GM18868 (cell line): Measurements from ENCODE around the gene PSME4.

ENCODE experiments used
- ATAC-seq: cut with Tn5 transposase; IDR thresholded peaks from one replicate; pipeline ENCODE4 v1.9.1; 2021; ENCODE audit warnings: mild to moderate bottlenecking, moderate library complexity; ENCODE audit not compliant: unreplicated experiment

PSME4 gene

DNA sequence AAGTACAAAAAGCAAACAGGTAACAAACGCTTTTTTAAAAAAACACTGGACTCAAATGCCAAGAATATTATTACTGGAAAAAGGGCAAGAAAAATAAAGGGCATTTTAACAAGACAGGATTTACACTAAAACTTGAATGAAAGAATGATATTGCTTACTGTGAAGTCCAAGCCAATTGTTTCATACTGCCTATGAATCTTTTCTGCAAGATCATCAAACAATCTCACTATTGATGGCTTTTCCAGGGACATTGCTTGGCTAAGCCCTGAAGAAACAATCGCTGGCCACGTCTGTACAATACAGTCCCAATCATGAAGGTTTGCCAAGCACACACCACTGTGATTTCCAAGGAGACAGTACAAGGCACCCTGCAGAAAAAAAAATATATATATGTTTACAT, 69.6 kb downstream of the PSME4 start:
- ATAC-seq: no peak

DNA sequence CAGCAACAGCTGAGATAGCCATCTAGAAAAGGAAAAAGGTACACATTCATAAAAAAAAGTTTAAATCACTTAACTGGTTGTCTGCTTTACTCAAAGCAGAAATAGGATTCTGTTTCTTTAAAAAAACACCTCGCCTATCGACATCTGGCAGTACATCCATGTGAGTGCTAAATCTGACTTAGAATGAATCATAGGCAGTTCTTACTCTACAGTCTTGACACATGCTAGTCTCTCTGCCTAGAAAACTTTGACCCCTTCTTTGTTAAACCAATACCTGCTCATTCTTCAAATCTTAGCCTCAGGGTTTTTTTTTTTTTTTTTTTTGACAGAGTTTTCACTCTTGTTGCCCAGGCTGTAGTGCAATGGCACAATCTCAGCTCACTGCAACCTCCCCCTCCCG, 73.9 kb downstream of the PSME4 start:
- ATAC-seq: no peak

DNA sequence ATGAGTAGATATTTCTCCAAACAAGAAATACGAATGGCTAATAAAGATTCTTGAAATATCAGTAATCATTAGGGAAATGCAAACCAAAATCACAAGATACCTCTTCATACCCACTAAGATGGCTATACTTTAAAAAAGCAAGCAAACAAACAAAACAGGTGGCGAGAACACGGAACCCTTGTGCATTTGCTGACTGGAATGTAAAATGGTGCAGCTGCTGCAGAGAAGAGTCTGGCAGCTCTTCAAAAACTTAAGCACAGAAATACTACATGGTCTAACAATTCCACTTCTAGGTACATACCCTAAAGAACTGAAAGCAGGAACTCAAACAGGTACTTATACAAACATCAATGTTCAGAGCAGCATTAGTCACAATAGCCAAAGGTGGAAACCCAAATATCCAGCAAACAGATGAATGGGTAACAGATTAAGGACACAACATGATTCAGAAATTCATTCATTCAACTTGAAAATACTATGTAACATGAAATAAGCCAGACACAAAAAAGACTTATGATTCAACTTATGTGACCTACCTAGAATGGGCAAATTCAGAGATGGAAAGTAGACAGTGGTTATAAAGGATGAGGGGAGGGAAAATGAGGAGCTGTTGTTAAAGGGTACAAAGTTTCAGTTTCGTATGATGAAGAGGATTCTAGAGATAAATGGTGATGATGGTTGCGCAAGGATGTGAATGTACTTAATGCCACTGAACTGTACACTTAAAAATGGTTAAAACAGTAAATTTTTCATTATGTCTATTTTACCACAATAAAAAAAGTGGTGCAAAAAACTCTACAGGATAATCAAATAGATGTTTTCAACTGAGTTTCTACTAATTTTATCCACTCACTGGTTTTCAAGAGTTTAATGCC, 84.2 kb downstream of the PSME4 start:
- ATAC-seq: peak; percentile 89

DNA sequence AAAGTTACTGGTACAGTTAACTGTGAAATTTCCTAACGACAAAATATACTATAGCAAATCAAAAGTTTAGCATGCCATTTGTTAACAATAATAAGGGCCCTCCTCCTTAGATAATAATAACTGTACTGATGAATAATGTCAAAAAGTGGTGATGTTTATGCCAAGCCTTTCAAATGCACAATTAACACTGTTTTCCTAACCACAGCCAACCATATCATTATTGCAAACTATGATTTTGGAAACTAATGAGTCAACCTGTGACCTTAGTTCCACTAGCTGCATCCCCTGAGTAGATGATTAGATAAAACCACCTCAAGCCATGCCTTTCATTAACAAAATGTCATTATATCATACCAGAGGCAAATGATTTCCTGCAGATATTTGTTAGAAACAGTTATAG, 85.9 kb downstream of the PSME4 start:
- no peak for ATAC-seq

DNA sequence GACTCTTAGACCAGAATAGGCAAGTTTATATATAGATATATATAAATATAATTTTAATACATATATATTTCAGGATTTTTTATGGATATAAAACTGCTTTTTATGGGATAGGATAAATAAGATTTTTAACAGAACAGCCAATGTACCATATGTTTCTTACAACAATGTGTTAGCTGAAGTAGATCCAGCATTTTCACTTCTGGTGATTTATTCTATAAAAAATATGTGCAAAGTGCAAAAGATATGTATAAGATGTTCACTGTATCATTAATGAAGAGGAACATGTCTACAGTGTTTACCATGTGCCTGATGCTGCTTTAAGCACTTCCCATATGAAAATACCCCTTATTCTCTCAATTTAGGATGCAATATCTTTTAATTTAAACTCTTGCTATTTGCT, 88.8 kb downstream of the PSME4 start:
- ATAC-seq: no peak

DNA sequence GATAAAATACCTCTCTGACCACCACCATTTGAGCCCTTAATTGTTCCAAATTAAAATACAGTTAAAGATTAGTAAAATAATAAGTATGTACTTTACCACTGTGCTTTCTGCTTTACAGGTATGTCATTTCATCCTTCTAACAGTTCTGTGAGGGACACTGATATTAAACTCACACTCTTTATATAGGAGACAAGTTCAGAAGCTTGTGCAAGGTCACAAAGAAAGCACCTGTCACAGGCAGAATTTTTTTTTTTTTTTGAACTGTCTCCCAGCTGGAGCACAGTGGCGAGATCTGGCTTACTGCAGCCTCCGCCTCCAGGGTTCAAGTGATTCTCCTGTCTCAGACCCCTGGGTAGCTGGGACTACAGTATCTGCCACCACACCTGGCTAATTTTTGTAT, 89.4 kb downstream of the PSME4 start:
- no peak for ATAC-seq

DNA sequence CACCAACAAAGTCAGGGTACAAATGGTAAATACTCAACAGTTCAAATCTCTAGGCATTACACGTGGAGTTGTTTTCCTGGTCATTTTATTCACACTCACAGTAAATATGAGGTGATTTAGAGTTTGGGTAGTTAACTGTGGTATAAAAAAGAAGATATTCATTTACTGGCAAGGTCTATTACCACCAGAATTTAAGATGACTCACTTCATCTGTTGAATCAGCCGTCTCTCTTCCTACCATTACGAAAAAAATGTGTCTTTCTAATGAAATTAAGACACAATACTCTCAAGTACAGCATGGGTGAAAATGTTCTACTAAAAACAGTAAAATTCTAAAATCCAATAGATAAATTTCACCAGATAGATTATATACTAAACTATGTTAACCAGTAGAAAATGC, 90.0 kb downstream of the PSME4 start:
- no peak for ATAC-seq

DNA sequence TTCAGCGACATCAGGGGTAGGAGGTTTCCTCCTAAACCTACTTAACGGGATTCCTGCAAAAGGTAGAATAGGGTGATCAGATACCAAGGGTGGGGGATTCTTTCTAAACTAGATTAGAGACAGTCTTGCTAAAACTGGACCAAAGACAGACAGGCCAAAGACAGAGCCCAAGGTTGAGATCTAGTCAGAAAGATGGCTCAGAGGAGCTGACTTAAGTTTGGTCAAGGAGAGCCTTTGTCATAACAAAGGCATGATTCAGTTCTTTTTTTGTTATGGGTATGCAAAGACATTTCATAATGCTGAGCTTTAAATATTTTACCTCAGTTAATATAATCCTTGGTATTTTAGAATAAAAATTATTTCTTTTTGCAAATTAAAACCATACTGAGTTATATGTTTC, 93.2 kb downstream of the PSME4 start:
- ATAC-seq: no peak

DNA sequence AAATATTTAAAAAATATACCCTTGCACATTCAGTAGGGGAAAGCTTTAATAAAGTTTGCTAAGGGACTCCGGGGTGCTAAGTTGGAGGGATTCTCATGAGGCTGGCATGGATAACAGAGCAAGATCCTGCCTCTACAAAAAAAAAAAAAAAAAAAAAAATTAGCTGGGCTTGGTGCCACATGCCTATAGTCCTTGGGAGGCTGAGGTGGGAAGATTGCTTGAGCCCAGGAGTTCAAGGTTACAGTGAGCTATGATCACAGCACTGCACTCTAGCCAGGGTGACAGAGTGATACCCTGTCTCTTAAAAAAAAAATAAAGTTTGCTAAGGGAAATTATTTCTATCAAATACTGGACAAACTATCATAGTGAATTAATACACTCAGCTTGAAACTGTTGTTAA, 93.7 kb downstream of the PSME4 start:
- no peak for ATAC-seq

DNA sequence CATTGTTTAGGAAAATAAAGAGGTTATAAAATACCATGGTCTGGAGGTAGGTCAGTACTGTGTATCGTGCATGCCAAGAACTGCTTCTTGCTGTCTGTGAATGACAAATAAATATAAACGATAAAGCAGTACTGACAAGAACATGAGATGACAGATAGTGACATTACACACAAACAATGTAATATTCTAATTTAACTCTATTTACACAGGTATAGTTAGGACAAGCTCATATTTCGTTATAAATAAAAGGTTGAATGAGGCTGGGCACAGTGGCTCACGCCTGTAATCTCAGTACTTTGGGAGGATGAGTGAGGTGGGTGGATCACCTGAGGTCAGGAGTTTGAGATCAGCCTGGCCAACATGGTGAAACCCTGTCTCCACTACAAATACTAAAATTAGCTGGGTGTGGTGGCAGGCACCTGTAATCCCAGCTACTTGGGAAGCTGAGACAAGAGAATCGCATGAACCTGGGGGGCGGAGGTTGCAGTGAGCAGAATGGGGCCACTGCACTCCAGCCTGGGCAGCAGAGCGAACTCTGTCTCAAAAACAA, 96.3 kb downstream of the PSME4 start:
- ATAC-seq: no peak

DNA sequence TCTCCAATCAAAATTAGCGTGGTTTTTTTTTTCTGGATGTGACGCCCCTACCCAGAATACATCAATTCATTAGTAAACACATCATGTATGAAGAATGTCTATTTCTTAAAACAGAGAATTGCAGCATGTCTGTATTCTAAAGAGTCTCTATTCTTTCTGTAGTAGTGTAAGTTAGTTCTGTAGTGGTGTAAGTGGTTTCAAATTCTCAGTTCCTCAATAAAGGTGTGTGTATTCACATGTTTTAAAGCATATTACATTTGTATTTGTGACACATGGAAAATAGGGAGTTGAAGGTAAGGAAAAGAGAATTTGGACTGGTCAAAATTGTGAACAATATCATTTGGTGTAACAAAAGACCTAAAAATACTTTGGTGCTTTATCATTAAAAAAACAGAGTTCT, 103.0 kb downstream of the PSME4 start:
- ATAC-seq: no peak

DNA sequence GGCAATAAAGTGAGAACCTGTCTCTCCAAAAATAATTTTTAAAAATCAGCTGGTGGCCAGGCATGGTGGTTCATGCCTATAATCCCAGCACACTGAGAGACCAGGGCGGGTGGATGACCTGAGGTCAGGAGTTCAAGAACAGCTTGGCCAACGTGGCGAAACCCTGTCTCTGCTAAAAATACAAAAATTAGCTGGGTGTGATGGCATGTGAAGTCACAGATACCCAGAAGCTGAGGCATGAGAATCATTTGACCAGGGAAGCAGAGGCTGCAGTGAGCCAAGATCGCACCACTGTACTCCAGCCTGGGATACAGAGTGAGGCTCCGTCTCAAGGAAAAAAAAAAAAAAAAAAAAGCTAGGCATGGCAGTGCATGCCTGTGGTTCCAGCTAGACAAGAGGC, 103.6 kb downstream of the PSME4 start:
- ATAC-seq: no peak

DNA sequence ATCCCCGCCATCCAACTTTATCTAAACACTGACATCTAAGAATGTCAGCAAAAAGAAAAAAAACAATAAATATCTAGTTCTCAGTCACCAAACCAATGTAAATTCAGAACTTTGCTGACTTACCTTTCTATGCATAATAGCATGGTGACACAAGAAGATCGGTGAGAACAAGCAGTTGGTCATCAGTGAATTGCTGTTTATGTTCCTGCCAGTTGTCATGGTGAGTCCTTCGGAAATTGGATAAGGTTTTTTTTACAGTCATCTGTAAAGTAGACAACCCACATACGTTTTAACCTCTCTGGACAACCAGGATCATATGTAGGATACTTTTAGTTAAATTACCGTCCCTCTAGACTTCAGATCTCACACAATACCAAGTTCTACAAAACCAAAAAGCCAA, 104.8 kb downstream of the PSME4 start:
- no peak for ATAC-seq

DNA sequence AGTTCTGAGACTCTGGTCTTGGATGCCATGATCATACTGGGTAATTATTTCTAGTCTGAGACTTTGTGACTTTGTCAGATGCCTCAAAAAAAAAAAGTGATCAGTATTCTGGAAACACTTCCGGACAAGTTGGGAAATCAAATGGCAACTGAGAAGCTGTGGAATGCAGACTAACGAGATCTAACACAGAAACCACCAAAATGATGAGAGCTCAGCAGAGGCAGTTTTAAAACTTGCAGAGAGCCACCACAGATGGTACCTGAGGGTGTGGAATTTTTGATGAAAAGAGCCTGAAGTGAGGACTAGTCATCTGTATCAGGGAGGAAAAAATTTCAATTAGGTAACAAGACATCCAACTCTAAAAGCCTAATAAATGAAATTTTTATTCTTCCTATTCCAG, 105.5 kb downstream of the PSME4 start:
- no peak for ATAC-seq

DNA sequence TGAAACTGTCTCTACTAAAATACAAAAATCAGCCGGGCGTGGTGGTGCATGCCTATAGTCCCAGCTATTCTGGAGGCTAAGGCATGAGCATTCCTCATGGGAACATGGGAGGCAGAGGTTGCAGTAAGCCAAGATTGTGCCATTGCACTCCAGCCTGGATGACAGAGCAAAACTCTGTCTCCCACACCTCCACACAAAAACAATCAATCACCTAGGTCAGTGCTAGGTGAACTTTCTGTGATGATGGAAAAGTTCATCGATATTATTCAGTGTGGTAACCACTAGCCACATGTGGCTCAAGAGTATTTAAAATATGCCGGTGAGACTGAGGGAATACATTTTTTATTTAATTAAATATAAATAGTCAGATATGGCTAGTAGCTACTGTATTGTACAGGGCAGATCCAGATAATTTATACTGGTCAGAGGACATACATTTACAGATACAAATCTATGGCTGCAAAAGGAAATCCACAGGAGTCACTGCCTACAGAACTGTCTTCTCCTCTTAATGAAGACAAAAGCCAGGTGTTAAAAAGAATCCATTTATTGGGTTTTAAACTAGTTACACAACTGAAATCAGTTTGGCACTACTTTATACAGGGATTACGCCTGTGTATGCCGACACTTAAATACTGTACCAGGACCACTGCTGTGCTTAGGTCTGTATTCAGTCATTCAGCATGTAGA, 107.1 kb downstream of the PSME4 start:
- ATAC-seq: no peak

DNA sequence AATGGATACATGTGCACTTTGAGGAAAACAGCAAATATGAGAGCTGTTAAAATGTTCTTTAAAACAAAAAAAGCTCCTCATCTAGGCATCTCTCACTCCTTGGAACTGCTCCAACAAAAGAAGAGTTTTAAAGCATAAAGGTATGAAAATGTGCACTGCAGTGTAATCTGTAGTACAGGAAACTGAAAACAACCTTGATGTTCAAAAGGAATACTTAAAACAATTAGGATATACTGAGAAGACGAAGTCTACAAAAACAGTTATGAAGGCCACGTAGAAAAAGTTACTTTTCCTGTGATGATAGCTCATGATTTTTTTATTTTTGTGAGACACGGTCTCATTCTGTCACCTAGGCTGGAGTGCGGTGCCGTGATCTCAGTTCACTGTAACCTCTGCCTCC, 109.0 kb downstream of the PSME4 start:
- no peak for ATAC-seq

DNA sequence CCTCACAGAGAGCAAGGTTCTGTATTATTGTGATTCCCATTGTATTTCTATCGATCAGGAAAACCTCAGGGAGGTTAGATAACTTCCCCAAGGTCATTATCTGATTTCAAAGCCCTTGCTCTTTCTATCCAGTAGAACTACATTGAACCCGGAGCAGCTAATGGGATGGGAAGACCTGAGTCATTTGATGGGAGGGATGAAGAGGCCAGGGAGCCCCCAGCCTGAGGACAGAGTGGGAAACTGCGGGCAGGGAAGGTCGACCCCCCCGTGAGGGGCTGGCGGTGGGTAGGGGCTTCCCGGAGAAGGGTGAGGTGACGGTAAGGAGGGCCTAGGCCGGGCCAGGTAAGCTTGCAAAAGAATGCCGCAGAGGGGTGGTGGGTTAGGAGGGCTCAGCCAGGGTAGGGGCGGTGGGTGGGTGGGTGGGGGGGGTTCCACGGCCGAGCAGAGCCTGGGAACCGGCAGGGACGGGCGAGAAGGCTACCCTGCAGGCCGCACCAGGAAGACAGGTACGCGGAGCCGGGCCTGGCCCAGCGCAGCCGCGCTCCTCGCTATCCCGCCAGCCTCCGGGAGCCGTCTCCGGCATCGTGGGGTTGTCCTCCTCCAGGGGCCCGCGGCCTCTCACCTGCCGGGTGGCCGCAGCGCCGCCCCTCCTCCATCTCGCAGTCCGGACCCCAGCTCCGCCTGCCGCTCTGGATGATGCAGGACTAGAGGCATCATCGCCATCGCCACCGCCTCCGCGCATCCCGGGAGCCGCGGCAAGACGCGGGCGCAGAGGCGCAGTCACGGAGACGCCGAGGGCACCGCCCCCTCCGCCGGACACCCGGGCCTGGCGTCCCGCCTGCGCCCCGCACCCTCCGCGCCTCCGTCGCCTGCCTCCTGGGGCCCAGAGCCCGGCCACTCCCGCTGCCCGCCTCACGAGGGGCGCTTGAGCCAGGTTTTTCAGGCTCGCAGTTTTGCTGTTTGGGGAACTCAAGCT, 111.3 kb downstream of the PSME4 start, which contains the start of gene GPR75:
Gene GPR75, minus strand, starts transcription at position 762 of the 976 bp plus-strand sequence. CDS start 5,211 bp downstream, outside the sequence.
- ATAC-seq: no peak

DNA sequence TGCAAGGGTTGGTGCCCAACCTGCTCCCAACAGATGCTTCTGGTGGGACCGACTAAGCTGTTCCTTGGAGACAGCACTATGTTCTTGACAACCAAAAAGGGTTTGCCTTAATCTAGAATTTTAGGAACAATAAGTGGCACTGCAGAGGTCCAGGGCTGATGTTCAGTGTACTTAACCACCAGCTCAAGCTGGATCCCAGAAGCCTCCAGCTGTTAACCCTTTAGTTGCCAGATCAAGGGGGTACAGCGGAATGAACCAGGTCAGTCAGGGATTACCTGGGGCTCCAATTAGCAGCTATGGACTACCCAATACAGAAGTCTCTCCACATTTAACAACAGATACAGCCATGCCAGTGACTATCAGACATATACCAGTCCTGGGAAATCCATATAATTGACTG, 114.5 kb downstream of the PSME4 start:
- no peak for ATAC-seq

DNA sequence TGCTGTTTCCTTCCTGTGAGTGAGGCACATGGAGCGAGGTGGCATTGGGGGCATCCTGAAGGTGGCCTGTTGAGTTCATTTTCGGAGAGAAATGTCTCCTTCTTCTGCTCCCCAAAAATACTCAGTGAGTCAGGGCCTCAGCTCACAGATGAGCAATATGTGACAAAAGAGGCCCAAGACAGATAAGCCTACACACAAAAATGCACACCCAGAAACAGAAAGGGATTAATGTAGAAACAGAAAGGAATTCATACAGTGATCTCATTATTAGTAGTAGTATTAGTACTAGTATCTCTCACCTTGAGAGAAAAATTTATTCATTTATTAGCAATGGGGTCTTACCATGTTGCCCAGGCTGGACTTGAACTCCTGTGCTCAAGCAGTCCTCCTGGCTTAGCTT, 116.1 kb downstream of the PSME4 start:
- no peak for ATAC-seq

DNA sequence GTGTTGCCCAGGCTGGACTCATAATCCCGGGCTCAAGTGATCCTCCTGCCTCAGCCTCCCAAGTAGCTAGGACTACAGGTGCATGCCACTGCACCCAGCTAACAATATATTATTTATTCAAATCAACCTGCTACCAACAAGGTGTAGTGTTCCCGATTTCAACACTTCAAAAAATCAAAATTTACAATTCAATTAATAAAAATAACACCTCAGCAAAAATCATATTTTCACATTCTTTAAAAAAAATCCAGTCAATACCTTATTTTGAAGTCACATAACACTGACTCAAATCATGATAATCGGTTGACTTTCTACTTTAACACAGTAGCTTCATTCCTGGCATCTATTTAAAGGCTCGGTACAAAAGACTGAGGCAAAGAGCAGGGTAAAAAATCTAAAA, 118.3 kb downstream of the PSME4 start:
- ATAC-seq: no peak
